Measurements from ENCODE around the gene PCSK5.

Gene PCSK5

GRCh38 chr9:76395381-76395780 lies 504.9 kb downstream of the PCSK5 start:
- TF ChIP-seq CTCF (IDR thresholded peaks at IDR 0.05; ENCODE audit: extremely low read depth, missing control alignments): no peak
- no peak for DNase-seq (ENCODE audit: low spot score)

- no peak for TF ChIP-seq CTCF (IDR thresholded peaks at IDR 0.05; ENCODE audit: extremely low read depth, missing control alignments)
- no peak for DNase-seq (ENCODE audit: low spot score)
Observed at GRCh38 chr9:76396144-76396543, 505.7 kb downstream of the PCSK5 start.

- TF ChIP-seq CTCF (IDR thresholded peaks at IDR 0.05; ENCODE audit: extremely low read depth, missing control alignments): no peak
- no peak for DNase-seq (ENCODE audit: low spot score)
Observed at GRCh38 chr9:76396597-76396996, 506.1 kb downstream of the PCSK5 start.

- no peak for DNase-seq (ENCODE audit: low spot score)
Observed at GRCh38 chr9:76399856-76400255, 509.4 kb downstream of the PCSK5 start.

GRCh38 chr9:76400534-76401096 lies 510.1 kb downstream of the PCSK5 start:
- DNase-seq (ENCODE audit: low spot score): no peak
- TF ChIP-seq CTCF (IDR thresholded peaks at IDR 0.05; ENCODE audit: extremely low read depth, missing control alignments): no peak

More at GRCh38 chr9:76399856-76400255, 509.4 kb downstream of the PCSK5 start:
- TF ChIP-seq CTCF (IDR thresholded peaks at IDR 0.05; ENCODE audit: extremely low read depth, missing control alignments): no peak

GRCh38 chr9:76401176-76401575 lies 510.7 kb downstream of the PCSK5 start:
- DNase-seq (ENCODE audit: low spot score): no peak
- TF ChIP-seq CTCF (IDR thresholded peaks at IDR 0.05; ENCODE audit: extremely low read depth, missing control alignments): no peak

GRCh38 chr9:76401580-76402354 lies 511.3 kb downstream of the PCSK5 start:
- no peak for DNase-seq (ENCODE audit: low spot score)
- no peak for TF ChIP-seq CTCF (IDR thresholded peaks at IDR 0.05; ENCODE audit: extremely low read depth, missing control alignments)

Data from GM20000 (cell line).